Limb (tissue), 2 donors: ENCODE results near the gene RNF11.
A peak's percentile ranks its signal among the peaks of the same experiment; 100 is the strongest.

Source experiments
- DNase-seq, 2 donors: peaks; one replicate each; pipeline ENCODE4 v3.0.0-alpha.2; 2016; ENCODE audit errors: extremely low spot score in 2 of 2

RNF11 gene

DNA sequence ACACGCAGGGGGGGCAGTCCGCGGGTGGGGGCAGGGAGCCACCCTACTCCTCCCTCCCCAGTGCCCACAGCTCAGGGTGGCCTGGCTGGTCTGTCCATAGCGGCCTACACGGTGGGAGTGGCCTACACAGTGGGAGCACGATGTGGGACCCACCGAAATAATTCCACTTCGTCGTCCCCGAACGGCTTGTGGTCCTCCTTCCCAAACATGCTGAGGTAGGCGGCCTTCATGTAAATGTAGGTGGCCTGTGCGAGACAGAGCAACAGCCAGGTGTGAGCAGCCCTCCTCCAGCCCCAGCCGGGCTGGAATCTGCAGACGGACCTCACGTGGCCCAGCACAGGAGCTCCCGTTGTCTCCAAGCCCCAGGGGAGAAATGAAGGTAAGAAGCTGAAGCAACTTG, 59.9 kb downstream of the RNF11 start:
- DNase-seq = no peak

DNA sequence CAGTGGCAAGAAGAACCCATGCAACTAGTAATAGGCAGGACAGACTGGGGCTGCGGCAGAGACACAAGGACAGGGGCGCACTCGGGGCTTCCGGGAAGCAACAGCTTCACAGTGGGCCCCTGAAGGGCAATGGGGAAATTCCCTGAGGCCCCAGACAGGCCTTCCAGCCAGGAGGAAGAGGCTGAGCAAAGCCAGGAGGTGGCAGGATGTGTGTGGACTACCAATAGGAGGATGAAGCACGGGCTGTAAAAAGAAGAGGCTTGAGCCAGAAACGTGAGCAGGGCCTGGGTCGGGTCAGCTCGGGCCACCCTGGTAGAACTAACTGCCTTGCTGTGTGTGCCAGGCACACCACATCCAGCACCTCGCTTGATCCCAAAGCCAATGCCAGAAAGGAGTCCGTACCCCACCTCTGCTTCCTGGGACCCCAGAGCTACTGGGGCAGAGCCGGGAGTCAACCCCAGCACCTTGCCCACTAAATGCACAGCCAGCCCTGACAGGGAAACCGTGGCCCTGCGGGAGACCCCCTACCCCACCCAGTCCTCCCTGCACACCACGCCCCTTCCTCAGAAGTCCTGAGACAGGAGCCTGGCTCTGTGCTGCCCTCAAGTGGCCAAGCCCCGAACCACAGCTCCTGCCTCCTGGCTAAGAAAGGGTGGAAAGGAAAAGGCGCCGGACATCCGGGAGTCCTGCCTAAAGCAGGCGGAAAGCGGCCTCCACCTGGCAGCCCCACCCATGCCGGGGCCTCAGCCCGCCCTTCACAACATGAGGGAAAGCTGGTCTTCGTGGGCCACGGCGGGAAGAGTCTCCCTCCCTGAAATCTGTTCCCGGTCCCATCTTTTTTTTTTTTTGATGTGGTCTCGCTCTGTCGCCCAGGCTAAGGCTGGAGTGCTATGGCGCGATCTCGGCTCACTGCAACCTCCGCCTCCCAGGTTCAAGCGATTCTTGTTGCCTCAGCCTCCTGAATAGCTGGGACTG, 60.6 kb downstream of the RNF11 start:
- peak; percentile 79 to 91 for DNase-seq

DNA sequence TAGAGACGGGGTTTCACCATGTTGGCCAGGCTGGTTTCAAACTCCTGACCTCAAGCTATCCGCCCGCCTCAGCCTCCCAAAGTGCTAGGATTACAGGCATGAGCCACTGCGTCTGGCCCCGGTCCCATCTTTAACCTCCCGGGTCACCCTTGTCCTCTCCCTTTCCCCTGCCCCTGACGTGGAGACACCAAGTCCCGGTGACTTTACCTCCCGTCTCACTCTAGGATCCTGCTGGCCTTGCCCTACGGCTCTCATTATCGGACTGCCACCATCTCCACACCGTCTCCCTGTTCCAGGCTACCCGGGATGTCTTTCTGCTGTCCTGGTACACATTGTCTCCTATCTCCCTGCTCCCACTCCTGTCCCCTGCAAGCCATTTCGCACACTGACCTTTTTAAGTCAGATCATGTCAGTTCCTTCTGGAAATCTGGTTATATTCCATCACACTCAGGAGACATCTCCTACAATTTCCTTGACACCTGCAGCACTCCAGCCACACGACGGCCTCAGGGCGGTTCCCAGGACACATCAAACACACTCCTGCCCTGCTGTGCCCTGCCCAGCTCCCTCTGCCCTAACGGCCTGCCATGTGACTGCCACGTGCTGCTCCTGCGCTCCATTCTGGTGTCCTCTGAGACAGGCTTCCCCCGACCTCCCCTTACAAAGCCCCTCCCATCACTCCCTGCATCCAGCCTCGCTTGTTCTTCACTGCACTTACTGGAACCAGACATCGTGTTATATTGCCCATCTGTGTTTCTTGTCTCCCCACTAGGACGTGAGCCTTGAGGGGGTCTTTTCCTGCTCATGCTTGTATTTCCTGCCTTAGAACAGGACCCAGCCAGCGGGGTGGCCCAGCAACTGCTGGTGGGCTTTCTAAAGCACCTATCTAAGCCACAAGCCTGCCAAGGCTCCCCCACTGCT, 61.6 kb downstream of the RNF11 start:
- no peak for DNase-seq

DNA sequence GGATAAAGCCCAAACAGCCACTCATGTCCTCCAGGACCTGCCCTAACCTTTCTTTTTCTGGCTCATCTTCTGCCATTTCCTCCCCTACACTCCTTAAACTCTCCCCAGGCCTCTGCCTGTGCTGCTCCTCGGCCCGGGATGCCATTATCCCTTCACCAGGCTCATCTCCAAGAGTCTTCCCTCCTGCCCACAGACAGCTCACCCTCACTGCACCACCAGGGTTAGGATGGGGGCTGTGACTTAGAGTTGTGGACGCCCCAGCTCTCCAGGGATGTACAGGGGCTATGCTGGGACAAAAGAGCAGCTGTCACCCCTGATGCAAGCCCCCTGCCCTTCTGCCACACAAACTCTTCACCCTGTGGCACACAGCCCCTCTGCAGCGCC, 62.2 kb downstream of the RNF11 start:
- no peak for DNase-seq

DNA sequence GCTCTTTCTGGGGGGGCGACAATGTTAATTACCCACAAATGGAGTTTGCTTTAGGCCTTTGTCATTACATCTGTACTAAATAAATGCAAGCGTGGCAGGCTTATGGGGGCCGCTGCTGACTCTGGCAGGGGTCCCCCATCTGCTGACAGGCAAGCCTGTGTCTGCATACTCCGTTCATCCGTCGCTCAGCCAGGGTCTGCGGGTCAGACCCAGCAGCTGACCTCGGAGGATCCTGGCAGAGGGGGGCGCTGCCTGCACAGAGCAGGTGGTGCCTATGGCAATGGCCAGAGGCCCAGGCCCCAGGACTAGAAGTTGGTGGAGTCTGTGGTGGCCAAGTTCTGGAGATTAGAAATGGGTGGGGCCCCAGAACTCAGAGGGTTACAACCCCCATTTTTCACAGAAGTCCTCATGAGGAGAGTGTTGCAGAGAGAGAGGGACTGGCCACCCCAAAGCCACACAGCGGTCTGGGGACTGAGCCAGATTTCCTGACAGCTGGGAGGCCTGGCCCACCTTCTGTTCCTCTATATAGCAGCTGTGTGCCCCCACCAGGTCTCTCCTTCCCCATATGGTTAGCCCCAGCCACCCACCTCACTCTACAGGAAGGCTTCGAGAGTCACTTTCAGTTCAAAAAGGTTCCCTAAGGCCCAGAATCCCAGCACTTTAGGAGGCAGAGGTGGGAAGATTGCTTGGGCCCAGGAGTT, 63.3 kb downstream of the RNF11 start:
- no peak for DNase-seq

DNA sequence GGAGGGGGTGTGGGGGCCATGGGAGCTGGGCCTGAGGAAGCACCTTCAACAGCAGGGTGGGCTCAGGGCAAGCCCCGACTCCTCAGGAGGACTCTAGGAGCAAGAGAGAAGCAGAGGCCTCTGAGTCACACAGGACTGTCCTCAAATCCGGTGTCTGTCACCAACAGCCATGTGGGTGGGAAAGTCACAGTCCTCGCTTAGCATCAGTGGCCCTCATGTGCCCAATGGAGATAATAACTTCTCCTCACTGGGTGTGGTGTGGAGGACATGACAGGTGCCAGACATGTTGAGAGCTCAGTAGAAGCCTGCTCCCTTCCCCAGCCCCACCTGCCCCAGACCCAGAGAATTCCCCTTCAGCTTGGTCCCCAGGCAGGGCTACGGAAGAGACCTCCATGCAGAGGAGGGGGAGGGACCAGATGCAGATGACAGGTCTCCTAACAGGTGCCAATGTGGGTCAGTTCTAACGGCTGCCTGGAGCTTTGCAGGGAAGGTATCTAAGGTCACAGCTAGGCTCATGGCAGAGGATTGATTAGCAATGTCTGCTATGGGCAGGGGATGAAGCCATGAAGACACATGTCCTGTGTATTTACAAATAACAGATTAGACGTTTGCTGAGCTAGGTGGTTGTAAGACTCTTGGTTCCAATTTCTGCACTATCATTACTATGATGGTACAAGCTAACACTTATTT, 64.1 kb downstream of the RNF11 start:
- no peak for DNase-seq

DNA sequence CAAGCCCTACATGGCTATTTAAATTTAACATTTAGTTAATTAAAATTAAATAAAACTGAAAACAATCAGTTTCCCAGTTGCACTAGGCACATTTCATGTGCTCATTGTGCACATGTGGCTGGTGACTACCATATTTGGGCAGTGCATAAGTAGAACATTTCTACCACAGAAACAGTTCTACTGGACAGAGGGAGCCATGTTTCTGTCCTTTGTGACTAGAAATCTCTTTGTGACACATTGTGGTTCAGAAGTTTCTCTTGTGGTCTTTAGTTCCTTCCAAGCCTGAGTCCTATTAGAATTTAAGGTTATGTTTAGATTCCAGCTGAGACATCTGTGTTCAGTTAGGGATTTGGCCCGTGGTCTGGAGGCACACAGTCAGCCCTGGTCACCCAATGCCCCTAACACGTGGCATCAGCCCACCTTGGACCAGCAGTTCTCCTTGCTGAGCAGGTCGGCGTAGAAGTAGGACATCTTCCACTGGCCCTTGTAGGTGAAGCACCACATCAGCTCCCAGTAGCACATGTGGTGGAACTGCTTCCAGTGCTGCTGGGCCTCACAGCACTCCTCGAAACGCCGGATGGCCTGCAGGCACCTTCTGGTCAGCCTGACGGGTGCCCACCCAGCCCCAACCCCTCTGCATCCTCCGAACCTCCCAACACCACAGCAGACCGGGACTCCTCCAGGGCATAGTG, 65.2 kb downstream of the RNF11 start:
- no peak for DNase-seq

DNA sequence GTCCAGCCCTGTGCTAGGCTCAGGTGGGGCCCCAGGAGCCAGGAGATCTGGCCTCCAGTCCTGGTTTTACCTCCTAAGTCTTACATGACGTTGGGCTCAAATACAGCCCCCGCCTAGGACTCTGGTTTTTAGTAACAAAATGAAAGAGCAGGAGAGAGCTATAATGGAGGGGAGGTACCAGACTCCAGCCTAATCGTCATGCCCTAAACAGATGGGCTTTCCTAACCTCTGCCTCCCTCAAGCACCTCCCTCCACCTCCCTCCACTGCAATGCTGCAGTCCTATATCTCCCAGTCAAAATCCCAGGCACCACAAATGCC, 65.7 kb downstream of the RNF11 start:
- DNase-seq = no peak

DNA sequence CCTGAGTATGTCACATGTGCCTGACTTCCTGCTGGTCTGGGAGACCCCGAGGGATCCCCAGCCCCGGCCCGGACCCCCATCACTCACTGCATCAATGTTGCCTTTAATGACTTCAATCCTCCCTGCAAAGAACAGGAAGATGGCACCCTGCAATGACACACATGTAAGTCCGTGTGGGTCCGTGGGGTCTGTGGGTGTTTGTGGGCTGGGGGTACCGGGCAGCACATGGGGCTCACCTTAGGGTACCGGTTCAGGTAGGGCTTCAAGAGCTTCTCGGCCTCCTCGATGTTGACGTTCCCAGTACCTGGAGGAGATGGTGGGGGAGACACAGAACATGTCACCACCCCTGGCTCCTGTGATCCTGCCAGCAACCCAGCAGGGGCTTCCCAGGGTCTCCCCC, 66.2 kb downstream of the RNF11 start:
- DNase-seq = peak in 1 of 2 donors; percentile 22

DNA sequence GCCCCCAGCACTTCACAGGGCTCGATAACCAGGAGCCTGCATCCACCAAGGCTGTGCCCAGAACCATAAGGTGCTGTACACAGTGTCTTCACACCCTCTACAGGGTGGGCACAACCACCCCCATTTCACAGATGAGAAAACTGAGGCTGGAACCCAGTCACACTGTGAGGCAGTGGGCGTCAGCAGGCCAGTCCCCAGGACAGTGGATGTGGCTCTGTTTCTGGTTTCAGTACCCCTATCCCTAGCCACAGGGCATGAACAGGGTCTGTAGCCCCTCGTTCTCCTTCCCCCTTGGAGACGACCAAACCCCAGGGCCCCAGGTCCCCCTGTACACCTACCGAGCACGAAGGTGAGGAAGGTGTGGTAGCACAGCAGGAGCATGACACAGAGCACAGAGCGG, 66.7 kb downstream of the RNF11 start:
- DNase-seq = no peak

DNA sequence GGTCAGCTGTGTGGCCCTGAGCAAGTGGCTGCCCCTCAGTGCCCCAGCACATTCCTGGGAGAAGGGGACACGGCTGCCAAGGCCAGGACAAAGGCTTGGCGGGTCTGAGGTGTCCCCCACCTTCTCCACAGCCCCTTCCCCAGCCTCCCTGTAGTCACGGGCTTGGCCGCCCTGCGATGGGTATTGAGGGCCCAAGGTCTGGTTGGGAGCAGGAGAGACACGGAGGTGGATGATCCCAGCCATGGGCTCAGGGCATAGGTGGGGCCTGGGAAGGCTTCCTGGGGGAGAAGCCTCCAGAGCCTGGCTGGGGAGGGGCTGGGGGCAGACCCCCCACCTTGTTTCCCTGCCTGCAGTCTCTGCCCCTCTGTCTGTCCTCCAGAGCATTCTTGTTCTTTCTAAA, 67.2 kb downstream of the RNF11 start:
- DNase-seq = no peak

DNA sequence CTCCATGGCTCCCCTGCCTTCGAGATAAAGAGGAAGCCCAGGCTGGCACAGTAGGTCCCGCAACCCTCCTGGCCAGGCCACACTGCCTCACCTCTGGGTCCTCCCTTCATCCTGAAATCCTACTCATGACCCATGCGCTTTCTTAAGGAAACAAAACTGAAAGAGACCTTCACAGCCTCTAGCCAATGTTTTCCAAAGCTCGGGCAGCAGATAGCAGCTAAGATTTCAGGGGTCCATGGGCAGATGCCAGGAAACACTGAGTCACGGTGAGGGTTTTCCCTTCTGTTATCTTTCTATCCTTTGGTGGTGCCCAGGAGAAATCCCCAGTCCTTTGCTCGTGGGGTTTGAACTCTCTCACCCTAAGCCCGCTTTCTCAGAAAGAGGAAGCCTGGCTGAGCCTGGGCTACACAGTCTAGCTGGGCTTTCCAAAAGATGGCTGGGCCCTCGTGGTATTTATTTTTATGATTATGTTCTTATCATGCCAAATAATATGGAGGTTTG, 67.7 kb downstream of the RNF11 start:
- peak in 1 of 2 donors; percentile 22 for DNase-seq

DNA sequence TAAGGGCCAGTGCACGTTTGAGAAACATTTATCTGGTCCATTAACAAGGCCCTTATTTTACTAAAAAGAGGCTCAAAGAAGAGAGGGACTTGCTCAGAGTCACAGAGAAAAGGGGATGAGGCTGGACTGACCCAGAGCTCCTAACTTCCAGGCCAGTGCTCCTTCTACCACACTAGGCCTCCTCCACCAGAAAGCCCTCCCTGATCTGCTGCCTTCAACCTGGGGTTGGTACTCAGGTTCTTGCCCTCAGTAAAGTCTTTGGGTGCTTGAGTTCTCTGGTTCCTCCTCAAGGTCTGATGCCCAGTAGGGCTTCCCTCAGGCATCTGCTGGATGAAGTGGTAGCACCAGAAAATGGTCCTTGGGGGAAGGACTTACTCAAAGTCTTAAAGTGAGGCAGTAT, 68.3 kb downstream of the RNF11 start:
- DNase-seq = no peak

DNA sequence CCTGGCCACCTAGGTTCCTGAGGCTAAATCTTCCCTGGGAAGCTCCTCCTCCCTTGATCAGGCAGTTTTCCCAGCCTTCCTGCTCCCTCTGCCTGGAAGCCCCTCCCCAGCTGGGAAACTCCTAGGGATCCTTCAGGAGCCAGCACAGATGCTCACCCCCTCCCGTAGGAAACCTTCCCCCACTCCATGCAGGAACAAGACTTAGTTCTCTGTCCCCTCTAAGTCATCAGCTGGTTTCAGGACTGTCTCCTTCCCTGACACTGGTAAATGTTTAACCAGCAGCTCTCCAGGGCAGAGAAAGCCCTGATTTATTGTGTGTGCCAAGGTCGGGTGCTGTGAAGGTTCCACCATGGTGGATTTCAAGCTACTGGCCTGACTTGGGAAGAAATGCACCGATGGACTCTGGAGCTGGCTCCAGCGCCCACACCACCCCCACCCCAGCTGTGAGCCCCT, 69.3 kb downstream of the RNF11 start:
- peak in 1 of 2 donors; percentile 29 for DNase-seq

DNA sequence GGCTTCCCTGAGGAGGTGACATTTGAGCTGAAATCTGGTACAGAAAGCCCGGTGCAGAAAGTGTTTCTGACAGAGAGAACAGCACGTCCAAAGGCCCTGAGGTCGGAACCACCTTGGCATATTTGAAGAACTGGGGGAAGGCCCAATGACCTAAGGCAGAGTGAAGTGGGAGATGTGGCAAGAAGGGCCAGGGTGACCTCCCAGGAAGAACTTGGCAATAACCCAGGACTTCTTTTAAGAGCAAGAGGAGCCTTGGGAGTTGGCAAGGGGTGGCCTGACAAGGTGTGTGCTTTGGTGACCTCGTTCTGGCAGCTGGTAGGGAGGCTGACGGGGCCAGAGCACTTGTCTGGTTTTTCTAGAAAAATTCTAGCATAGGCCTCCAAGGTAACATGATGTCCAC, 70.9 kb downstream of the RNF11 start:
- DNase-seq = no peak

DNA sequence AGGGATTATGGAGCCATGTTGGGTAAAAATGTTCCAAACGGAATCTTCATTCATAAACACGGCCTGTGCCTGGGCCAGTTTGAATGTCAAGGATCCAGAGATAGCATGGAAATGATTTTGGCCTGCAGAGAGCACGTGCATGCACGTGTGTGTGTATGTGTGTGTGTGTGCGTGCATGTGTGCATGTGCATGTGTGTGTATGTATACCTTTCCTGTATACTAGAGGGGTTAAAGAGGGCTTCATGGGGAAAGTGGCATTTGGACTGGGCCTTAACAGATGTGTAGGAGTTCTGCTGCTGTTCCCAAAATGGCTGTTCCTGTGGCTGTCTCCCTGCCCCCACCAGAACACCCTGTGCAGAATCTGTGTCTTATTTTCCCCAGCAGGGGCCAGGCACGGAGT, 72.6 kb downstream of the RNF11 start:
- no peak for DNase-seq

DNA sequence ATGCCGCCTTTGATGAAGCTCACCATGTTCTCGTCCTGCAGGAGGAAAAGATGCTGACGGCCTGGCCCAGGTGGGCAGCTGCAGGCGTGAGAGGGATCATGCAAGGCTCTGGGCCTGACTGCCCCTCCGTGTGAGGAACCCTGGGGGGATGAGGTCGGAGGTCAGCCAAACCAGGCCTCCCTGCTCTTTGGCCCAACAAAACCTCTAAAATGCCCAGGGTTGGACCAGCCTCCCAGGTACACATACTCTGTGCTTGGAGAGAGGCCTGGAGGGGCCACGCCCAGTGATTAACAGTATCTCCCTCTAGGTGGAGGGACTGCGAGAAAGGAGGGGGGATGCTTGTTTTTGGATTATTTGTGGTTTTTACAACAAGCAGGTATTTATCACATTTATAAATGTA, 73.2 kb downstream of the RNF11 start:
- DNase-seq = no peak

DNA sequence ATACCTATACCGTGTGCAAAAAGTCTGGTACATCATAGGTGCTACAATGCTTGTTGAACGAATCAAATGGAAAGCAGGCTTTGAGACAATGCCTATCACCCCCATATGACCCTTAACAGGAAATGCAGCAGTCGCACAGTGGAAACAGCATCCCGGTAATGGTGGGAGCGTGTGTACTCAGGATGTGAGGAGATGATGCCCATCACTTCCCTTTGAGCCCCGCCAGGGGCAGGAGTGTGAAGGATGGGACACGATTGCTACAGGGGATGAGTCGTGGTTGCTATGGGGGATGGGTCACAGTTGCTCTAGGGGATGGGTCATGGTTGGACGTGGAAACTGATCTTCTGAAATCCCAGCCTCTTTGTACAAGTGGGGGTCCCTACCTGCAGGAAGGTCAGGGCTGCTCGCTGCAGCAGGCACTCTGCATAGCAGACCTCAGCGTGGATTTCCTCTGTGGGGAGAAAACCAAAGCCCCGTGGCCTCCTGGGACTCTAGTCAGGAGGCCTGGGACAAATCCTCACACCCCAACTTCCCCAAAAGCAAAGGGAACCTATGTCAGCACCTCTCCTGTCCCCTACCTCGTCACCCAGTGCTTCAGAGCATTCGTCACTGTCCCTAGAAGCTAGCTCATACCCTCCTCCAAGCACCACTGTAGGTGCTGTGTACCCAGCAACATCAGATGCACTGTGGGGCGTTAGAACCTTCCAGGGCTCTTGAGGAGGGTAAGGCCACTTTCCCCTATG, 75.0 kb downstream of the RNF11 start:
- DNase-seq = no peak

DNA sequence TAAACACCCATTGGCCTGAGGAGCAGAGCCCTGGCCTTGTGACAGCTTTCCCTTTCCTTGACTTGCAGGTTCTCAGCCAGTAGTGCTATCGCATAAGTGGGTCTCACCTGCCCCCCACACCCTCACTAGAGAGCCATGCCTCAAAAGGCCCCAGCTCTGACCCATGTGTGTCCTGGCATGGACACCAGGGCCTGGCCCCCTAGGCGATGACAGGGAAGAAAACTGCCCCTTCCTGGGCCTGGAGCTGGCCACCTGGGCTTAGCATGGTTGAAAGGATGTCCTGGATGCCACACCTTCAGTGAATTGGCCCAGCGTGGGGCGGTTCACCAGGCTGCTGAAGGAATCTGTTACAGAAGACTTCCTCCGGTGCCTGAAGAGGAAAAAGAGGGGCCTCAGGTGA, 75.8 kb downstream of the RNF11 start:
- DNase-seq = no peak

DNA sequence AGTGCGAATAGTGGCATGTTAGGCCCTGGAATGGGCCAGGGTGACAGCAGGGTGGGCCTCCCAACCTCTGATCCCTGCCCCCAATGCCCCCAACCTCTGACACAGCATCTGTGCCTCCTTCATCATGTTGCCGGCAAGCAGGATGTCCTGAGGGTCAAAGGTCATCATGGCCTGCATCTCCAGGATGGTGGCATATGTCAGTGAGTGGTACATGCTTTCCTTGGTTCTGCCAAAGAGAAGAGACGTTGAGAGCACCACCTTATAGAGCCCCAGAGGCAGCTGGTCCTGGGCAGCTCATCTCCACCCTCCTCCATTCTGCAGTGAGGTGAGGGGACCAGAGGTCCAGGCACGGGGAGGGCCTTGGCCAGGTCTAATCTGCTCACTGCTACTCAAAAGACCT, 76.6 kb downstream of the RNF11 start:
- no peak for DNase-seq
